HepG2 (cell line): Measurements from ENCODE around the gene PTPRCAP. TPM values are rescaled to one million over a fixed set of nuclear protein-coding genes. Genes with fewer than 3 reads are reported as not detected.

Experiments used
- ATAC-seq: fragments of 200-7000 bp; cut with Tn5 transposase; 3 replicates; pipeline ENCODE4 v1.9.1; 2020; ENCODE audit warnings: mild to moderate bottlenecking, moderate library complexity
- BruUV-seq: library from RNA; stranded (reverse); fragments of 400-500 nt; replicated peaks from 2 replicates; lab custom pipeline; 2021; lab: Mats Ljungman, UMichigan
- CTCF ChIA-PET: fragments of 300-600 bp; formaldehyde crosslinking; extraction: SDS; loops from one replicate; lab custom pipeline; 2021; ENCODE audit warnings: low total read pairs, inconsistent platforms, low intra/inter-chr PET ratio; lab: Yijun Ruan, JAX
- POLR2A ChIA-PET: fragments of 350-600 bp; sonication (Branson Sonifier 250); formaldehyde crosslinking; loops from one replicate; lab custom pipeline; 2020; ENCODE audit warnings: antibody characterized with exemption, inconsistent platforms; lab: Yijun Ruan, JAX
- DNase-seq: peaks from one replicate; pipeline ENCODE4 v3.0.0-alpha.2; 2015; ENCODE audit warnings: low spot score
- FAIRE-seq: peaks from 3 replicates; lab custom pipeline; 2011; peaks lifted over from hg19 to GRCh38; lab: Jason Lieb, UNC
- H2AFZ ChIP-seq: one replicate; pipeline ENCODE4 v1.6.1; 2011; ENCODE audit warnings: low read length, inconsistent platforms
- H3K27ac ChIP-seq: fragments of 300-600 bp; 3 replicates; pipeline ENCODE4 v1.8.0; 2011; ENCODE audit warnings: mixed run types, mild to moderate bottlenecking, mixed read lengths, low read length, inconsistent platforms; ENCODE audit not compliant: insufficient read depth; ENCODE audit errors: extremely low read length
- H3K27me3 ChIP-seq, 2 experiments: fragments of 200-600 bp in 1 of 2; 2 replicates in 1 of 2; 3 replicates in 1 of 2; pipeline versions ENCODE4 v1.6.0 to v1.8.0; 2011; ENCODE audit warnings: low read length in 2 of 2, mild to moderate bottlenecking in 2 of 2, moderate library complexity in 2 of 2, inconsistent platforms in 1 of 2; ENCODE audit not compliant: insufficient read depth in 2 of 2, control insufficient read depth in 1 of 2
- H3K36me3 ChIP-seq, 2 experiments: fragments of 200-600 bp in 1 of 2; replicated peaks in 1 of 2; 2 replicates in 1 of 2; 3 replicates in 1 of 2; pipeline versions ENCODE4 v1.5.1 to v1.8.0; 2011; ENCODE audit warnings: low read length in 2 of 2, inconsistent platforms in 1 of 2; ENCODE audit not compliant: insufficient read depth in 2 of 2, control insufficient read depth in 1 of 2
- H3K4me1 ChIP-seq: 2 replicates; pipeline ENCODE4 v1.5.1; 2012; ENCODE audit warnings: low read length, inconsistent platforms; ENCODE audit not compliant: insufficient read depth
- H3K4me2 ChIP-seq: 2 replicates; pipeline ENCODE4 v1.6.0; 2011; ENCODE audit warnings: low read depth, low read length, inconsistent platforms
- H3K4me3 ChIP-seq, 3 experiments: fragments of 200-600 bp in 1 of 3; sonication (generic), shearing (Covaris generic) in 1 of 3; replicated peaks in 1 of 3; 2 replicates each; pipeline ENCODE4 v1.5.1; 2011 to 2016; ENCODE audit warnings: low read length in 3 of 3, inconsistent platforms in 2 of 3, low read depth in 2 of 3, mild to moderate bottlenecking in 2 of 3, control low read depth in 1 of 3, mixed read lengths in 1 of 3; ENCODE audit not compliant: insufficient read depth in 1 of 3
- H3K79me2 ChIP-seq: one replicate; pipeline ENCODE4 v1.6.1; 2011; ENCODE audit warnings: low read length, inconsistent platforms; ENCODE audit not compliant: insufficient read depth
- H3K9ac ChIP-seq: 2 replicates; pipeline ENCODE4 v1.6.0; 2011; ENCODE audit warnings: mild to moderate bottlenecking, low read depth, low read length, inconsistent platforms; ENCODE audit not compliant: insufficient read depth
- H3K9me3 ChIP-seq: 2 replicates; pipeline ENCODE4 v1.5.1; 2012; ENCODE audit warnings: mild to moderate bottlenecking, low read length
- H4K20me1 ChIP-seq: 2 replicates; pipeline ENCODE4 v1.6.0; 2011; ENCODE audit warnings: inconsistent platforms, mild to moderate bottlenecking, low read length, moderate library complexity; ENCODE audit not compliant: insufficient read depth
- CBX2 ChIP-seq, 2 experiments: fragments of 200-600 bp in 1 of 2; sonication (generic); formaldehyde crosslinking in 1 of 2; IDR thresholded peaks; 2 replicates each; pipeline versions ENCODE4 v1.7.0 to v1.8.1; 2018 to 2022; ENCODE audit warnings: low read depth in 2 of 2, low read length in 1 of 2, mild to moderate bottlenecking in 1 of 2, missing genetic modification reagents in 1 of 2
- EP300 ChIP-seq, 3 experiments: sonication (generic) in 1 of 3; formaldehyde crosslinking in 1 of 3; IDR thresholded peaks; 2 replicates each; pipeline versions ENCODE4 v1.5.1 to v1.6.1; 2011 to 2020; ENCODE audit warnings: low read depth in 2 of 3, low read length in 2 of 3, borderline replicate concordance in 1 of 3, improper control_type of control experiment in 1 of 3, mild to moderate bottlenecking in 1 of 3, missing genetic modification reagents in 1 of 3, moderate library complexity in 1 of 3
- MAFF ChIP-seq: IDR thresholded peaks from 2 replicates; pipeline ENCODE4 v1.6.1; 2011; ENCODE audit warnings: low read depth, low read length, improper control_type of control experiment
- MZF1 ChIP-seq: sonication (generic); formaldehyde crosslinking; IDR thresholded peaks from 2 replicates; pipeline ENCODE4 v1.8.1; 2023; ENCODE audit warnings: mild to moderate bottlenecking, missing genetic modification reagents, borderline replicate concordance
- RBFOX2 ChIP-seq: fragments of 200-400 bp; formaldehyde crosslinking; IDR thresholded peaks from 2 replicates; pipeline ENCODE4 v1.6.1; 2017; ENCODE audit warnings: low read depth, mild to moderate bottlenecking, low read length
- ZFP37 ChIP-seq: sonication (generic); formaldehyde crosslinking; IDR thresholded peaks from 2 replicates; pipeline ENCODE4 v1.4.0; 2020; ENCODE audit warnings: missing genetic modification reagents, borderline replicate concordance
- ZNF263 ChIP-seq: sonication (generic); formaldehyde crosslinking; IDR thresholded peaks from 2 replicates; pipeline ENCODE4 v1.4.0; 2020; ENCODE audit warnings: missing genetic modification reagents
- ZNF264 ChIP-seq: sonication (generic); formaldehyde crosslinking; IDR thresholded peaks from 2 replicates; pipeline ENCODE4 v1.4.0; 2020; ENCODE audit warnings: missing genetic modification reagents
- ZNF280D ChIP-seq: sonication (generic); formaldehyde crosslinking; IDR thresholded peaks from 2 replicates; pipeline ENCODE4 v1.5.1; 2020; ENCODE audit warnings: mild to moderate bottlenecking, missing genetic modification reagents
- ZNF333 ChIP-seq: sonication (generic); formaldehyde crosslinking; IDR thresholded peaks from 2 replicates; pipeline ENCODE4 v1.4.0; 2020; ENCODE audit warnings: mild to moderate bottlenecking, missing genetic modification reagents, borderline replicate concordance
- ZNF501 ChIP-seq: sonication (generic); formaldehyde crosslinking; IDR thresholded peaks from 2 replicates; pipeline ENCODE4 v1.5.1; 2020; ENCODE audit warnings: mild to moderate bottlenecking, moderate library complexity, missing genetic modification reagents
- WGBS: methylation state at CpG from one replicate; pipeline ENCODE4 v1.1.6; 2017; ENCODE audit warnings: low lambda C conversion rate; 5-methylcytosine and 5-hydroxymethylcytosine counted together
- in situ Hi-C: cut with HindIII; loops from 2 replicates; pipeline ENCODE4 v1.10.0; 2017; ENCODE audit warnings: low pct_unique_long_range_greater_than_20kb; ENCODE audit not compliant: extremely low pct_ligation_motif_present
- intact Hi-C: fragments of 100-400 bp; cut with micrococcal nuclease; formaldehyde crosslinking; loops from one replicate; pipeline ENCODE4 v1.10.0; 2022; ENCODE audit not compliant: unreplicated experiment
- polyA plus RNA-seq, 8 experiments: library from polyadenylated mRNA; depleted of rRNA in 3 of 8; stranded (reverse) in 7 of 8; unstranded in 1 of 8; fragments of >200 nt; fragmentation: Illumina TruSeq in 4 of 8; extraction: Trizol in 4 of 8; gene quantifications; 2 replicates each; pipeline versions ENCODE4 v1.2.1 to v1.2.3, GENCODE V29; 2011 to 2016; ENCODE audit warnings: low read depth in 4 of 8, missing spikeins in 1 of 8, mixed read lengths in 1 of 8; ENCODE audit not compliant: insufficient read depth in 1 of 8
- total RNA-seq, 5 experiments: library from RNA; depleted of rRNA; stranded (reverse); fragments of >200 nt; fragmentation: Illumina TruSeq; extraction: Trizol; gene quantifications; 2 replicates each; pipeline ENCODE4 v1.2.3, GENCODE V29; 2016; ENCODE audit warnings: low read depth in 1 of 5
- TF ChIP-seq, protein P1 (sequence below): sonication (generic); formaldehyde crosslinking; IDR thresholded peaks from 2 replicates; pipeline ENCODE4 v1.8.1; 2023; ENCODE audit warnings: missing genetic modification reagents, mild to moderate bottlenecking, borderline replicate concordance

The PTPRCAP gene
- total and polyA plus RNA-seq, 2 of the 13 experiments (the other 11 are each of a cell fraction or from before 2014, with no cell fraction given): 0.60 to 0.70 TPM

DNA sequence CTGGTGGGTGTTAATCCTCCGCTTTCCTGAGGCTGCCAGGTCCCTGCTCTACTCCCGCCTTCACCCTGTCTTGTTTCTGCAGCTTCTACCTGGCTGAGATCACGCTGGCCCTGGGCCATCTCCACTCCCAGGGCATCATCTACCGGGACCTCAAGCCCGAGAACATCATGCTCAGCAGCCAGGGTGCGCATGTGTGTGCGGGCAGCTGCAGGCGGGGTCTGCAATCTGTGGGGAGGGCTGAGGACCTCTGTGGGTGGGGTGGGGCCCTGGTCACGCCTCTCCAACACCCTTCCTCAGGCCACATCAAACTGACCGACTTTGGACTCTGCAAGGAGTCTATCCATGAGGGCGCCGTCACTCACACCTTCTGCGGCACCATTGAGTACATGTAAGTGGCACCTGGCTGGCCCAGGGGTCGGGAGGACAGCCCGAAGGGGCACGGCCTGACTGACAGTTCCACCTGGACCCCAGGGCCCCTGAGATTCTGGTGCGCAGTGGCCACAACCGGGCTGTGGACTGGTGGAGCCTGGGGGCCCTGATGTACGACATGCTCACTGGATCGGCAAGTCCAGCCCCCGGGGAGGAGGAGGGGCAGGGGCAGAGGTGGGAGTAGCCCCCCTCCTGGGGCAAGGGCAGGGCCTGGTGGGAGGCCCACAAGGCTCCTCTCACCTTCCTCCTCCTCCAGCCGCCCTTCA, 4.7 kb downstream of the PTPRCAP start:
- ChIA-PET POLR2A (no interaction called here), CTCF (no interaction called here)
- Histone ChIP-seq H3K4me1 (peaks cover 12% of the 10 kb centered on the region), H3K9me3 (no peaks in the 10 kb centered on the region), H3K27ac (no peak overlapping the region), H3K4me2 (no peak overlapping the region), H3K9ac (no peak overlapping the region), H2AFZ (no peak overlapping the region), H3K79me2 (peaks cover 13% of the 10 kb centered on the region), H3K4me3 (no peak overlapping the region), H3K36me3 (peaks cover 15 to 28% of the 10 kb centered on the region in 2 experiments; a peak in 4 of 5 replicates), H4K20me1 (no peaks in the 10 kb centered on the region), H3K27me3 (no peaks in the 10 kb centered on the region; a peak in 1 of 5 replicates)
- in situ Hi-C loops: no loop called here
- FAIRE-seq (no peak), DNase-seq (no peak), ATAC-seq (no peak)
- intact Hi-C loops: no loop called here
- TF ChIP-seq CBX2 (IDR thresholded peaks at IDR 0.05; ENCODE audit: low read depth, low read length): no peak
- TF ChIP-seq CBX2 (CRISPR knock-in tag; IDR thresholded peaks at IDR 0.05; ENCODE audit: low read depth): no peak
- TF ChIP-seq RBFOX2: 0 out of 2 replicates have a peak, but pooled peaks have one; percentile 41
- no peak for TF ChIP-seq ZNF264 (CRISPR knock-in tag)
- no TSS peak for BruUV-seq
- 99% methylated on average over 10 of the region's 22 CpGs for whole genome bisulfite sequencing

GRCh38 chr11:67431346-67432249, 5.9 kb downstream of the PTPRCAP start:
- no peak overlapping the region for H3K4me2 ChIP-seq
- no peak overlapping the region for H3K27ac ChIP-seq
- H3K36me3 ChIP-seq: peaks cover 15 to 28% of the 10 kb centered on the region in 2 experiments; a peak in 4 of 5 replicates
- H3K4me3 ChIP-seq: no peak overlapping the region
- H2AFZ ChIP-seq: no peak overlapping the region
- no peaks in the 10 kb centered on the region for H4K20me1 ChIP-seq
- H3K79me2 ChIP-seq: peaks cover 13% of the 10 kb centered on the region
- H3K4me1 ChIP-seq: peaks cover 20% of the 10 kb centered on the region
- ChIA-PET POLR2A (no interaction called here), CTCF (no interaction called here)
- H3K27me3 ChIP-seq: no peaks in the 10 kb centered on the region; a peak in 1 of 5 replicates
- no peak for FAIRE-seq
- in situ Hi-C loops (no loop called here), intact Hi-C loops (no loop called here)
- DNase-seq: no peak
- no peak overlapping the region for H3K9ac ChIP-seq
- no peak for ATAC-seq
- 95% methylated on average over 21 of the region's 24 CpGs for WGBS
- BruUV-seq: no TSS peak
- no peaks in the 10 kb centered on the region for H3K9me3 ChIP-seq
- TF ChIP-seq, protein P1, sequence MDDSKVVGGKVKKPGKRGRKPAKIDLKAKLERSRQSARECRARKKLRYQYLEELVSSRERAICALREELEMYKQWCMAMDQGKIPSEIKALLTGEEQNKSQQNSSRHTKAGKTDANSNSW: no peak
- TF ChIP-seq ZNF263 (no peak), MZF1 (CRISPR knock-in tag) (no peak), ZNF333 (CRISPR knock-in tag) (no peak), EP300 (IDR thresholded peaks at IDR 0.05; ENCODE audit: low read depth in 2 of 2, low read length in 2 of 2) (no peak), EP300 (CRISPR knock-in tag; IDR thresholded peaks at IDR 0.05; ENCODE audit: borderline replicate concordance) (no peak), ZNF280D (CRISPR knock-in tag) (no peak), ZFP37 (CRISPR knock-in tag) (no peak), ZNF501 (CRISPR knock-in tag) (no peak), MAFF (no peak)
